B cell (primary cell): Measurements from ENCODE around the gene TNIP1. TPM values are rescaled to one million over a fixed set of nuclear protein-coding genes. Genes with fewer than 3 reads are reported as not detected.

ENCODE experiments used
- ATAC-seq: fragments of 200-7000 bp; cut with Tn5 transposase; one replicate; pipeline ENCODE4 v1.10.0; 2021; ENCODE audit warnings: low read depth, mild to moderate bottlenecking, moderate number of reproducible peaks, moderate library complexity
- CTCF ChIA-PET: fragments of 350-600 bp; sonication (Branson Sonifier 250); formaldehyde crosslinking; loops from one replicate; lab custom pipeline; 2021; ENCODE audit warnings: antibody characterized with exemption, inconsistent platforms; lab: Charles Lee
- POLR2A ChIA-PET: fragments of 350-600 bp; sonication (Branson Sonifier 250); formaldehyde crosslinking; loops from one replicate; lab custom pipeline; 2021; ENCODE audit warnings: antibody characterized with exemption; lab: Charles Lee
- DNase-seq: peaks from one replicate; pipeline ENCODE4 v3.0.0; 2013
- H2AFZ ChIP-seq: 2 replicates; pipeline ENCODE4 v1.6.1; 2012; ENCODE audit warnings: mild to moderate bottlenecking, low read depth, low read length; ENCODE audit not compliant: insufficient read depth, poor library complexity, severe bottlenecking
- H3K27ac ChIP-seq, 2 donors: 1 replicate in 1 of 2; 2 replicates in 1 of 2; pipeline ENCODE4 v1.5.1; 2012 to 2013; ENCODE audit warnings: low read length in 2 of 2, mild to moderate bottlenecking in 2 of 2, moderate library complexity in 1 of 2
- H3K27me3 ChIP-seq, 4 experiments: fragments of 200-600 bp in 1 of 4; sonication (generic) in 1 of 4; replicated peaks in 1 of 4; 1 replicate in 2 of 4; 2 replicates in 2 of 4; pipeline versions ENCODE4 v1.6.1 to v1.7.0; 2013 to 2016; ENCODE audit warnings: low read length in 3 of 4, mild to moderate bottlenecking in 2 of 4, mixed read lengths in 1 of 4, moderate library complexity in 1 of 4; ENCODE audit not compliant: insufficient read depth in 4 of 4, control insufficient read depth in 3 of 4; ENCODE audit errors: control extremely low read depth in 1 of 4
- H3K36me3 ChIP-seq, 2 experiments: replicated peaks in 1 of 2; 1 replicate in 1 of 2; 2 replicates in 1 of 2; pipeline versions ENCODE4 v1.6.1 to v1.7.1; 2013; ENCODE audit warnings: low read length in 1 of 2; ENCODE audit not compliant: insufficient read depth in 2 of 2, control insufficient read depth in 1 of 2; ENCODE audit errors: control extremely low read depth in 1 of 2, extremely low read depth in 1 of 2
- H3K4me1 ChIP-seq, 2 donors: fragments of 200-600 bp in 1 of 2; sonication (generic) in 1 of 2; 1 replicate in 1 of 2; 2 replicates in 1 of 2; pipeline versions ENCODE4 v1.5.1 to v1.6.1; 2013 to 2017; ENCODE audit warnings: low read length in 2 of 2; ENCODE audit not compliant: control insufficient read depth in 2 of 2, insufficient read depth in 2 of 2
- H3K4me2 ChIP-seq: replicated peaks from 2 replicates; pipeline ENCODE3; 2012; ENCODE audit warnings: mild to moderate bottlenecking, low read depth, low read length; ENCODE audit not compliant: poor library complexity, severe bottlenecking
- H3K4me3 ChIP-seq, 5 experiments: fragments of 200-600 bp in 1 of 5; sonication (generic) in 1 of 5; 1 replicate in 3 of 5; 2 replicates in 2 of 5; pipeline versions ENCODE4 v1.5.1 to v1.7.0; 2011 to 2016; ENCODE audit warnings: low read length in 4 of 5, mild to moderate bottlenecking in 4 of 5, low read depth in 2 of 5, control low read depth in 1 of 5, moderate library complexity in 1 of 5; ENCODE audit not compliant: insufficient read depth in 1 of 5; ENCODE audit errors: control extremely low read depth in 1 of 5, extremely low read depth in 1 of 5
- H3K79me2 ChIP-seq: fragments of 200-600 bp; sonication (generic); one replicate; pipeline ENCODE4 v1.6.0; 2016; ENCODE audit warnings: low read length; ENCODE audit not compliant: control insufficient read depth, insufficient read depth
- H3K9ac ChIP-seq: fragments of 200-600 bp; sonication (generic); 2 replicates; pipeline ENCODE4 v1.6.1; 2017; ENCODE audit warnings: mild to moderate bottlenecking, low read length, moderate library complexity
- H3K9me3 ChIP-seq, 3 donors: one replicate each; pipeline versions ENCODE4 v1.6.1 to v1.7.1; 2013; ENCODE audit warnings: low read length in 2 of 3; ENCODE audit not compliant: control insufficient read depth in 2 of 3, insufficient read depth in 1 of 3; ENCODE audit errors: control extremely low read depth in 1 of 3
- H4K20me1 ChIP-seq: 2 replicates; pipeline ENCODE4 v1.6.0; 2012; ENCODE audit warnings: mild to moderate bottlenecking, low read length; ENCODE audit not compliant: insufficient read depth, control insufficient read depth, poor library complexity, severe bottlenecking
- H3K27ac Mint-ChIP-seq: one replicate; pipeline ENCODE4 v1.8.0; 2021; ENCODE audit warnings: mixed read lengths
- H3K27me3 Mint-ChIP-seq: one replicate; pipeline ENCODE4 v1.8.0; 2021; ENCODE audit warnings: mixed read lengths
- H3K4me1 Mint-ChIP-seq: one replicate; pipeline ENCODE4 v1.8.0; 2021; ENCODE audit warnings: mixed read lengths
- H3K4me3 Mint-ChIP-seq: one replicate; pipeline ENCODE4 v1.8.0; 2021; ENCODE audit warnings: mixed read lengths
- H3K9me3 Mint-ChIP-seq: one replicate; pipeline ENCODE4 v1.8.0; 2022; ENCODE audit warnings: mixed read lengths; ENCODE audit not compliant: insufficient read depth
- CTCF ChIP-seq: fragments of 200-600 bp; IDR thresholded peaks from one replicate; pipeline ENCODE4 v1.8.0; 2022; ENCODE audit warnings: antibody characterized with exemption, mild to moderate bottlenecking
- EZH2 ChIP-seq: IDR thresholded peaks from 2 replicates; pipeline ENCODE4 v1.6.1; 2012; ENCODE audit warnings: borderline replicate concordance, low read depth, mild to moderate bottlenecking, moderate library complexity, low read length; ENCODE audit not compliant: insufficient read depth, poor library complexity, severe bottlenecking
- WGBS: methylation state at CpG from one replicate; pipeline ENCODE4 v1.1.5; 2013; ENCODE audit warnings: missing lambda C conversion rate; ENCODE audit not compliant: insufficient coverage; 5-methylcytosine and 5-hydroxymethylcytosine counted together
- intact Hi-C: fragments of 100-400 bp; cut with micrococcal nuclease; formaldehyde crosslinking; loops from one replicate; pipeline ENCODE4 v1.10.0; 2022
- polyA plus RNA-seq: library from polyadenylated mRNA; depleted of rRNA; stranded (reverse); fragments of >200 nt; gene quantifications from 2 replicates; pipeline ENCODE4 v1.2.3, GENCODE V29; 2012
- total RNA-seq, 2 donors: library from RNA; stranded (reverse); fragments of 120-200 nt in 1 of 2; gene quantifications; 1 replicate in 1 of 2; 2 replicates in 1 of 2; pipeline versions ENCODE4 v1.2.3 to v1.2.4, GENCODE V29; 2013 to 2022

TNIP1 gene
- total and polyA plus RNA-seq, 2 donors (not counting 1 experiment from before 2014, with no cell fraction given): 108 to 294 TPM

- peaks cover 40% of the 10 kb centered on the region for H4K20me1 ChIP-seq
- H3K27me3 ChIP-seq: no peaks in the 10 kb centered on the region
- Mint-ChIP-seq H3K27me3 (no peaks in the 10 kb centered on the region), H3K27ac (peak overlapping the region; percentile 88), H3K4me3 (peak overlapping the region; percentile 87), H3K9me3 (no peaks in the 10 kb centered on the region), H3K4me1 (peaks cover 81% of the 10 kb centered on the region)
- H3K4me2 ChIP-seq: peak overlapping the region; percentile 87
- H3K36me3 ChIP-seq: peaks cover 4 to 15% of the 10 kb centered on the region in 2 experiments
- H3K4me1 ChIP-seq: peaks cover 83 to 84% of the 10 kb centered on the region in 2 donors
- ChIA-PET CTCF (interaction anchor here (0.8 to 8.0 kb wide), 10 partner anchors 7 to 176 kb away, joined by 3 to 85 read pairs (median 10); no protein-coding TSS in a partner anchor), POLR2A (interaction anchor here (1.0 to 2.3 kb wide), 6 partner anchors 10 to 171 kb away, joined by 3 to 6 read pairs (median 4); partner anchors contain the start of gene GM2A)
- H3K27ac ChIP-seq: peak overlapping the region; percentile 96 to 100
- peaks cover 98% of the 10 kb centered on the region for H3K79me2 ChIP-seq
- H3K9ac ChIP-seq: peak overlapping the region; percentile 94
- H3K4me3 ChIP-seq: peak overlapping the region; percentile 71 to 96 (median 85)
- TF ChIP-seq CTCF: no peak
- TF ChIP-seq EZH2: no peak
- intact Hi-C loops: loop anchor here (1.0 to 10.0 kb wide), 6 partner anchors 13 to 667 kb away; partner anchors contain the start of genes CCDC69, CD74 and GM2A
- H2AFZ ChIP-seq: peak overlapping the region; percentile 73
- ATAC-seq: no peak
- peak; percentile 30 for DNase-seq
- H3K9me3 ChIP-seq: no peaks in the 10 kb centered on the region
- 2% methylated on average over 3 of the region's 15 CpGs for whole genome bisulfite sequencing
Measured at GRCh38 chr5:151081431-151082281, 822 bp upstream of the TNIP1 start.
